Hematopoietic multipotent progenitor cell (in vitro differentiated cells): Measurements from ENCODE around the gene FBXW9. TPM values are rescaled to one million over a fixed set of nuclear protein-coding genes. Genes with fewer than 3 reads are reported as not detected.
A peak's percentile ranks its signal among the peaks of the same experiment; 100 is the strongest.
"Not testable (repeated sequence)": the region's sequence is repeated elsewhere in the genome, so short reads cannot be mapped to it uniquely, and the experiment has no call there.

ENCODE experiments used
- DNase-seq, 3 donors: peaks; one replicate each; pipeline ENCODE4 v3.0.0-alpha.2; 2011 to 2015; ENCODE audit warnings: low read depth in 2 of 3, low spot score in 2 of 3
- total RNA-seq: library from RNA; depleted of rRNA; stranded (reverse); fragments of >200 nt; gene quantifications from one replicate; pipeline ENCODE4 v1.2.3, GENCODE V29; 2012

The FBXW9 gene
- total RNA-seq, 1 donor = 31.2 TPM

DNA sequence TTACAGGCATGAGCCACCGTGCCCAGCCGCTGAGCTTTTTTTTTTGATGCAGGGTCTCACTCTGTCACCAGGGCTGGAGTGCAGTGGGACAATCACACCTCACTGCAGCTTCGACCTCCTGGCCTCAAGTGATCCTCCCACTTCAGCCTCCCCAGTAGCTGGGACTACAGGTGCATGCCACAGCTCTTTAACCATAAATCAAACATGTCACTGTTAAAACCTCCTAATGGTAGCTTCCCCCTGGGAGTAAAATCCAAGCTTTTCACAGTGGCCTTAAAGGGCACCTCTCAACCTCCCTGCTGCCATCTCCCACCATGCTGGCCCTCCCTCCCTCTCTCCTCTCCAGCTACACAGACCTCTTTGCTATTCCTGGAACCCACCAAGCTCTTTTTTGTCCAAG, 10.6 kb downstream of the FBXW9 start:
- DNase-seq = no peak

DNA sequence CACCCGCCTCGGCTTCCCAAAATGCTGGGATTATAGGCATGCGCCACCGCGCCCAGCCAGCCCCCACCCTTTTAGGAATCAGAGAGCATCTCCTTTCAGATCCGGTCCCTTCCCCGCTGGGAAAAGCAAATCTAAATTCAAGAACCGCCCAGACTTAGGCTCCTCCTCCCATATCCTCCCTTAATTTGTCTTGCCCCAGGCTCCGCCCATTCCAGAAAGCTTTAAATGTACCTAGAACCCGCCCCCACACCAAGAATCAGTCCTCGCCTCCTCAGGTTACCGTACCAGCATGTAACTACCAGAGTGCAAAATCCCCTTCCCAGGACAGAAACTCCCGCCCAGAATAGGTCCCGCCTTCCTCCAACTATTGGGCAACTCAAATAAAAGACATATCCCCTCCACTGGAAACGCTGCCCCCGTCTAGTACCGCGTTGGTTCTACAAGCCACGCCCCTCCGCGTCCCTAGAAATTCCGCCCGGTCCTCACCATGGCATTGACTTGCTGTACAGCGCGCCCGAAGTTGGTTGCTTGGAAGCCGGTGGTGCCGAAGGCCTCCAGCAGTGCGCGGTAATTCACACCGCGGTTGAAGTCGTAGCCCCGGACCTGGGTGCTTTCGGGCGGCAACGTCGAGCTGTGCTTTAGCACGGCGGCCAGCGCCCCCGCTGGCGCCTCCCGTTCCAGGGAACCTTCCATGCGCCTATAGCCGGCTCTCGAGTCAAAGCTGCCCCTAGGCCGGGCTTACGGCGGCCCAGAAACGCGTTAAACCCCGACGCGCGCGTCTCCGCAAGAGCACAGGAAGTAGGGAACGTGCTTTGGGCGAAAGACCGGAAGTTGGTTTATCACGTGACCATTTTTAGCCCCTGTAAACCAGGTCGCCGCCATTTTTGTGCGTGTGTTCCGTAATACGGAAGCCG, 15.1 kb downstream of the FBXW9 start, which contains the start of gene DHPS:
Gene DHPS (minus strand): TSS at position 807 of the 914 bp plus-strand sequence. CDS start 114 bp downstream, at position 693.
- peak; percentile 92 to 98 (median 98) for DNase-seq

DNA sequence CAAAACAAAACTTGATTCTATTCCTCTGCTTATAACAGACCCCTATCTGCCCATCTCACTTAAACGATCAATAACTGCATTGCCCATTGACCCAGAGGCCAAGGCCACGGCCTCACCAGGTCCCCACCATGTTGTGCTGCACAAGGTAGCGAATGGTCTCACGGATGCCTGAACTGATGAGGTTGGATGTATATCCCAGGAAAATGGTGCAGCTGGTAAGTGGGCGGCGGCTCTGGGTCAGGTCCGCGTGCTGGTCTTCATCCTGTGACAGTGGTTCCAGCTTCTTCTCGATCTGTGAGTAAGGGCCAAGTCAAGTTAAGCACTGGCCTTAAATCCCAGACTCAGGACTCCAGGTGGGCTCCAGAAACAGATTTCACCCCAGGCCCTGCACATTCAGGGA, 16.4 kb downstream of the FBXW9 start:
- no peak for DNase-seq

DNA sequence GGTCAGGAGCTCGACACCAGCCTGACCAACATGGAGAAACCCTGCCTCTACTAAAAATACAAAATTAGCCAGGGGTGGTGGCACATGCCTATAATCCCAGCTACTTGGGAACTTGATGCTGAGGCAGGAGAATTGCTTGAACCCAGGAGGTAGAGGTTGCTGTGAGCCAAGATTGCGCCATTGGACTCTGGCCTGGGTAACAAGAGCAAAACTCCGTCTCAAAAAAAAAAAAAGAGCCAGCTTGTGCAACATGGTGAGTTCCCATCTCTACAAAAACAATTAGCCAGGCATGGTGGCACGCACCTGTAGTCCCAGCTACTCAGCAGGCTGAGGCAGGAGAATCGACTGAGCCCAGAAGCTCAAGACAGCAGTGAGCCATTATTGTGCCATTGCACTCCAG, 18.4 kb downstream of the FBXW9 start:
- DNase-seq = not testable (repeated sequence)

DNA sequence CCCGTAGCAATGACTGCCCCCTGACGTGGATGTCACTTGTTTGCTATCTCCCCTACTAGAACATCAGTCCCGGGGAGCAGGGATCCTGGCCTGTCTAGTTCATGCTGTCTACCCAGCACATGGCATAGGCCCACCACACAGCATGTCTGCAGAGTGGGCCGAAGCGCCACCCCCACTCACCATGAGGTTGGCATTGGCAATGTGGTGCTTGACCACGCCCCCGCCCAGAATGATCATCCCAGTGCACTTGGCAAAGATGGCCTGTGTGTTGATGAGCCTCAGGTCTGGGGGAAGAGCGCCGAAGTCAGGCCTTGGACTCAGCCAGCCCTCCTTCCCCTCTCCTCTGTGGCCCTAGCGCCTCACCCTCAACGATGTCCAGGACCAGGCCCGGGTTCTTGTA, 19.5 kb downstream of the FBXW9 start:
- DNase-seq = no peak

DNA sequence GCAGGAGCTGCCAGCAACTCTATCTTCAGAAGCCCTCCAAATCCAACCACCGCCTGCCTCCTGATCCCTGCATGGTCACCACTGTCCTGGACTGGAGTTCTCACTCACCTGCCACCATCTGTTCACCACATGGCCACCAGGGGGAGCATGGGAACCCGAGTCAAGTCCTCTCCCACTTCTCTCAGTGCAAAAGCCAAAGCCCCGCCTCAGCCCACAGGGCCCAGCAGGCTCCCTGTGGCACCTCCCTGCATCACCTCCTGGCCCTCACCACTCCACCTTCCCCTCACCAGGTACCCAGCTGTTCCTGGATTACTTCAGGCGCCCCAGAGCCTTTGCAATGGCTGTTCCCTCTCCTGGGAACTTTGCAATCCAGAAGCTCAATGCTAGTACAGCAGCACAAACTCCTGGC, 20.0 kb downstream of the FBXW9 start:
- DNase-seq = peak; percentile 53 to 88 (median 79)

DNA sequence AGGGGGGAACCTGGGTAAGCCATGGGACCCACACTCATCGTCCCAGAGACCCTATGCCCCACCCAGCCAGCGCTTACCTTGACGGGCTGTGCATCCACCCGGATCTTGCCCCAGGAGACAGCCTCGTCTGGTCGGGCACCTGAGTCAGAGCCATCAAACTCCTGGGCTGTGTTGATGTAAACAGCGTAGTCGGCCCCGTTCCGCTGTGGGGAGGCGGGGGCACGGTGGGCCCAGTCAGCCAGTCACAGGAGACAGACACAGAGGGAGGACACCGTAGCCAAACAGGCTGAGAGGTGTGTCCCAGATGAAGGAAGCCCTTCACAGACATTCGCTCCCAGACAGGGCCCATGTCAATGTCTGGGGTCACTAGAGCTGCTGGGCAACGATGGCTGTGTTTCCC, 20.5 kb downstream of the FBXW9 start:
- DNase-seq = no peak

DNA sequence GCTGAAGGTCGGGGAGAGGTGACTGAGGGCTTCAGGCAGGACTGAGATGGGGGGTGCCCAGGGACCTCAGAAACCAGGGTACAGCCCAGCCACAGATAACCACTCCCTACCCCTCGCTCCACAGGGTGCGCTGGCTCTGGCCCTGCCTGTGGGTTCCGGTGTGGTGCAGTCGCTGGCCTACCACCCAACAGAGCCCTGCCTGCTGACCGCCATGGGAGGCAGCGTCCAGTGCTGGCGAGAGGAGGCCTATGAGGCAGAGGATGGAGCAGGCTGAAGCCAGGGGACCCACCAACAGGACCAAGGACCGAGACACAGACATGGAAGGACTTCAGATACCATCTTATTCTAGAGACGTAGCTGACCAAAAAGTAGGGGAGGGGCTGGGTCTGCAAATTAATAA, 21.0 kb downstream of the FBXW9 start:
- DNase-seq = no peak

DNA sequence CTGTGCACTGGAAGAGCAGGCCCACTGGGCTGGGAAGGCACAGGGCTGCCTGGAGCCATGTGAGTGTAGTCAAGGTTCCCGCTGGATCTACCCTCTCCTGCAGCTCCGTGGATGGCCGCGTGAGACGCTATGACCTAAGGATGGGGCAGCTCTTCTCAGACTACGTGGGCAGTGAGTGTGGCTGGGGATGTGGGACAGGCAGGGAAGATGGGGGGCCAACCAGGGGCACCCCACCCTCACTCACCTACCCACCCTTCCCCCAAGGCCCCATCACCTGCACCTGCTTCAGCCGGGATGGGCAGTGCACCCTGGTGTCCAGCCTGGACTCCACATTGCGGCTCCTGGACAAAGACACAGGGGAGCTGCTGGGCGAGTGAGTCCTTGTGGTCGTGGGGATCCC, 23.7 kb downstream of the FBXW9 start:
- no peak for DNase-seq

DNA sequence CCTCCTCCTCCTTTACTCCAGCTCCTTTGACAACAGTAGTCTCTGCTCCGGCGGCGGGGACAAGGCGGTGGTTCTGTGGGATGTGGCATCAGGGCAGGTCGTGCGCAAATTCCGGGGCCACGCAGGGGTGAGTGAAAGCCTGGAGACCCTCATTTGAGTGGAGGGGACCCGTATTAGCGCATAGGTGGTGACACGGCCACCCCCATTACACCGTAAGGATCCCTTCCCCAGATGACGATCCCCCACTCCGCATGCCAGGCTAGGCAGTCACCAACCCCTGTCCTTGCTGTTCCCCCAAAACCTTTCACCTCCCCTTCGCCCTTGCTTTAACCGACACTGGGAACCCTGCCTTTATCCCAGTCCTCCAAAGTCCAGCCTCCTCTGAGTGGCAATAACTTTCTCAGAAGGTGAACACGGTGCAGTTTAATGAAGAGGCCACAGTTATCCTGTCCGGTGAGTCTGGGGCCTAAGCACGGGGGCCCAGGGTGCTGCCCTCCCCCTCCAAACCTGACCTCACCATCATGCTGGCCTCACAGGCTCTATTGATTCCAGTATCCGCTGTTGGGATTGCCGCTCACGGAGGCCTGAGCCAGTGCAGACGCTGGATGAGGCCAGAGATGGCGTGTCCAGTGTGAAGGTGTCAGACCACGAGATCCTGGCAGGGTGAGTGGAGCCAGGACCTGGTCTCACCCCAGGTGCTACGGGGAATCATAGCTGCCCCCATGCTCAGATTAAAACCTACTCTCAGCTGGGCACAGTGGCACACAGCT, 26.1 kb downstream of the FBXW9 start:
- DNase-seq = no peak

DNA sequence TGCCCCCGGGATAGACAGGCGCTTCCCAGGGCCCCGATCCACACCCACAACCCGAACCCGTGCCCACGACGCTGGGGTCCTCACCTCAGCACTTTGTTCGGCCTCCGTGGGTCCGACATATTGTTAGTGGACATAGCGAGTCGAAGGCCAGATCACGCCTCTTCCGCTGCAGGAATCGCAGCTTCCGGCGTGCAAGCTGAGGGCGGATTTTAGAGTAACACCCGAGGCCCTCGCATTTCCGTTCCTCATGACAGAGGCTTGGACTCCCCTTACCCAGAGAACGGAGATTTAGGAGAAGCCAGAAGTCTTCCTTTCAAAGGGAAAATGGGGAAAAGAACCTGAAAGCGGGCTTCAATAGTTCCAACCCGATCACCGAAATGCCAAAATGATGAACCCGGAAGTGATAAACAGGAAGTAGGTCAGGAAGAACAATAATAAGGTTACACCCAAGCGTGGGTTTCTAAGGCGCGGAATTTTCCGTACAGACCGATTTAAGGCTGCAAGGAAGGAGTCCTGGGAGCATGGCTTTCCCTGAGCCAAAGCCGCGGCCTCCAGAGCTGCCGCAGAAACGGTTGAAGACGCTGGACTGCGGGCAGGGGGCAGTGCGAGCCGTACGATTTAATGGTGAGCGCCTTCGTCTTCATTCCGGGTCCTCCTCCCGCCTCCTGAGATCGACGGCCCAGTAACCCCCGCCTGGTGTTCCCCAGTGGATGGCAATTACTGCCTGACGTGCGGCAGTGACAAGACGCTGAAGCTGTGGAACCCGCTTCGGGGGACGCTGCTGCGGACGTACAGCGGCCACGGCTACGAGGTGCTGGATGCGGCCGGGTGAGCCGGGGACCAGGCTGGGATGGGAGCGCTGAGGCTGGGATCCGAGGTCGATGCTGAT, 26.9 kb downstream of the FBXW9 start:
- DNase-seq = peak; percentile 79 to 83 (median 83)

DNA sequence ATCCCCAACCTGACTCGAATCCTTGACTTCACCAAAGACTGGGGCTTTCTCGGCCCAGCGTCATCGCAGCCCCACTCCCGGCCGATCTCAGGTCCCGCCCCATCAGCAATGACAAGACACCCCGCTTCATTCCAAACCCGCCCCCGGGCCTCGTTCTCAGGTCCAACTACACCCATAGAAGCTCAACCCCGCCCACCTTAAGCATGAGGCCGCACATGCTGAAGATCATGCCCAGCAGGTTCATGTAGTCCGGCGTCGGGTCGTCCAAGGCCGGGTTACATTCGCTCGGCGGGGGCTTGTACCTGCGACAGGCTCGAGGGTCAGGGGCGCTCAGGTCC, 27.5 kb downstream of the FBXW9 start:
- DNase-seq = peak; percentile 40 to 67 (median 66)

DNA sequence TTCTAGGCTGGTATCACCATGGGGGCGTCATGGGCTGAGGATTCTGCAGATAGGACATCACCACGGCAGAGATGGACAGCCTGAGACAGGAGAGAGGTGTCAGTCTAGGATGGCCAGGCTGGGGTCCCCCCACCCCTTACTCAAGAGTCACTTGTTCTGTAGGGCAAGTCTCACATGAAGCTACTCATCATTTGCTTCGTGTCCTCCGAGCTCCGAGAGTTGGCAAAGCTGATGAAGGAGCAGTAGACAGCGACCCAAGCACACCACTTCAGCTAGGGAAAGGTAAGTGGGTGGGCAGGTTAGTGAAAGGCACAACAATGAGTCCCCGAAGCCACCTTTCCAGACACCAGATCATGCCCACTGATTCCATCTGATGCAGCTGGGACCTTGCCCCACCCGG, 28.1 kb downstream of the FBXW9 start:
- DNase-seq = no peak

DNA sequence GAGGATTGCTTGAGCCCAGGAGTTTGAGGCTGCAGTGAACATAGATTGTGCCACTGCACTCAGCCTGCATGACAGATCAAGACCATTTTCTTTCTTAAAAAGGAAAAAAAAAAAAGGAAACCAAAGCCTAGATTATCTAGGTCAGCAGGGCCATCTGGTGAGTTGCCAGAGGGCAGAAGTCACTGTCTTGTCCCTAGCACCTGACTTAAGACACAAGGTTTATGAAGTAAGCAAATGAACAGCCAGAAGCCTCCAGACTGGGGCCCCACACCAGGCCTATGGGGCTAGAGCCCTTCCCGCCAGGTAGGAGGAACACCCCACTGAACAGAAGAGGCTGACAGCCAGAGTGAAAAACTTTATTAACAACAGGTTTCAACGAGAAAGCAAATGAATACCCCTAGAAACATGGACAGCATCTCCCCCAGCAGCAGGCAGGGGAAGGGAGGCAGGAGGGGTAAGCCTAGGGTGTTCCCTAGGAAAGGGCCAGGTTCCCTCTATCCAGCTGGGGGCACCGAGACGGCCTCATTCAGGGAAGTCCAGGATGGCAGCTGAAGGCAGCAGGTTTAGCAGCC, 28.6 kb downstream of the FBXW9 start:
- DNase-seq = no peak

DNA sequence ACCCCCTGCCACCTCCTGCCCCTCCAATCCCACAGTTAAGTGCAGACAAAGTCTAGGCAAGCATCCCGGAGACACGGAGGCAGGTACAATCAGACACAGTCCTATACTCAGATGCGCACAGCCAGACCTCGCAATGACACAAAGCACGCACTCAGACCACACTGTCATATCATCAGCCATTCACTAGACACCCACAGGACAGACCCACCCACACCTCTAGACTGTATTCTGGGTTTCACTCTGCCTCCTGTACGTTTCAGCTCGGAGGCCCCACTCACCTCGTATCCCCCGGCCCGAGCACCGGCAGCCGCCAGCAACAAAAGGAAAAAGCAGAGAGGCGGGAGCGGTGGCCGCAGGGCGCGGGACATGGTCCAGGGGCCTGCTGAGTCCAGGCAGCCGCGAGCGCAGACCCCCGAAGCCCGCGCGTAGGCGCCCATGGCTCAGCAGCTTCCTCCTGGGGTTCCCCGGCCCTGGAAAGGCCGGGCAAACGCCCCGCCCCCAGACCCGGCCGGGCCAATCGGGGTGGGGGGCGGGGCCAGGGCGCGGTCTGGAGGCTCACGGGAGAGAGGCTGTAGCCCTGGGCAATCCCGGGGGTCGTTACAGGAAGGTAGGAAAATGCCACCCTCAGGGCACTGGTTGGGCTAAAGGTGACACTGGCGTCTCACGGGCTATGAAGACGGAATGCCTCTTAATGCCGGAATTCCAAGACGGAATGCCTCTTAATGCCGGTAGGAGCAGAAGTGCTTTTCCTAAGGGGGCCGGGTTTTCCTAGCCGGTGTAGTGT, 30.0 kb downstream of the FBXW9 start, which contains the start of the genes MAN2B1 and WDR83:
Gene MAN2B1 (minus strand): TSS at position 478 of the 784 bp plus-strand sequence. CDS start 41 bp downstream, at position 437.
Gene WDR83 (plus strand): TSS at position 543 of the 784 bp plus-strand sequence. CDS start 2,984 bp downstream, outside the sequence.
- peak; percentile 70 to 83 (median 83) for DNase-seq

DNA sequence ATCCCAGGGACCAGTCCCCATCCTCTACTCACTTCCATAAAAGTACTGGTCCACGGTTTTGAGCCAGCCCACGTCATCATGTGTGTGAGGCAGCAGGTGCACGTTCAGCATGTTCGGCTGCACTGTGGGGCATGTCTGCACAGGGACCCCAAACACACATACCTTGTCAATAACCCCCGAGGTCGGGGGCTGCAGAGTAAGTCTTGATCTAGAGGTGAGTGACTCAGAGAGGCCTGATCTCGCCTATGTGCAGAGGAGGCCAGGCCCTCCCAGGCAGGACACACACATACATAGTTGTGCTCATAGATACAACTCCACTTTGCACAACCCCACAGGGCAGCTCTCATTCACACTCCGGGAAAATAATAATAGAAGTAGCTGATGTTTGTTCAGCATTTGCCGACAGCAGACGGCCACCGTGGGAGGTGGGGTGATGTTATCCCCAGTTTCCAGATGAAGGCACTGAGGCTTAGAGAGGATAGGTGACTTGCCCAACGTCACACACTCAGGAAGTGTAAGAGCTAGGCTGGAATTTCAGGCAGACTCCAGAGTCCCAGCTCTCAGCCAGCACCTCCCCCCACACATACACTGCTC, 30.7 kb downstream of the FBXW9 start:
- peak in 1 of 3 donors; percentile 20 for DNase-seq

DNA sequence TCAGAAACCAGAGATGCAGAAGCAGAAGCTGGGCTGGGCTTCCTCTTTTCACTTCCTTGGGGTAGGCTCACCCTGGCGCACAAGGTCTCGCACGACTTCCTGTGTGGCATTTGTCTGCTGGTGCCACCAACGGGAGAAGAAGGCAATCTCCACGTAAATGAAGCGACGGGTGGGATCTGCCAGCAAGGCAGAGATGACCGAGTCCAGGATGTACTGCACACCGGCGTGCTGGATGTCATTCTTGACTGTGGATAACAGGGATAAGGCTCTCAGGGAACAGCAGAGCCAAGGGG, 31.2 kb downstream of the FBXW9 start:
- peak; percentile 24 to 91 (median 87) for DNase-seq

DNA sequence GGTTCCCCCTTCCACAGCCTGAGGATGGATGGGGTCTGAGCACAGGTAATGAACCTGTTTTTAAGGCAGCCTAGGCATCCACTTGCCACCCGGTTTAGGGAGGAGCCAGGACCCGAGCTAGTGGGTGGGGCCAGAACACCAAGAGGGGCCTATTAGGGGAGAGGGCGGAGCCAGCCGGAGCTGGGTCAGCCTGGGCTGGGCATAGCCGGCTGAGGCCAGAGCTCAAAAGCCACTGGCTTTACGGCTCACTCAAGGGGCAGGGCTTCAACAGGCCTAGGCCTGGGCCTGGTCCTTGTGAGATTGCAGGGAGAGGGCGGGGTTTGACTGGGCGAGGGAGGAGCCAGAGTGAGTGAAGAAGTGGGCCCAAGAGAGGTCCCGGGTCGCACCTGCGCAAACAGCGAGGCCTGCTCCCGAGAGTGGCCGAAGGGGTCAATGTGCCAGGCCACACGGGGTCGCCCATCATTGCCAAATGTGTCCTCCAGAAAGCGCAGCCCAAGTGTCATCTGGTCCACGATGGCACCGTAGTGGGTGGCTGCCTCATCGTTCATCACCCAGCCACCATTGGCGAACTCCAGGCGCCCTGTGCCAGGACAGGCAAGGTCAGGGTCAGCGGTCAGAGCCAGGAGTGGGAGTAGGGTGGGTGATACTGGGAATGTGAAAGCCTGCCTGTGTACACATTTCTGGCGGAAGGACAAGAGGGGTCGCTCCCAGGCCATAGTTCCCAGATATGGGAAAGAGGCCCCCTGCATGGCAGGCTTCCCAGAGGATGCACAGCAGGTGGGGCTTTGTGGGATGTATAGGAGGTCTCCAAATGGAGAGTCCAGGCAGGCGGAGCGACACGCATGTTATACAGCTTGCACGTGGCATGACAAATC, 31.8 kb downstream of the FBXW9 start:
- no peak for DNase-seq
